ENCODE data around the gene JMJD8. TPM values are rescaled to one million over a fixed set of nuclear protein-coding genes. Genes with fewer than 3 reads are reported as not detected.
"Not testable (repeated sequence)": the region's sequence is repeated elsewhere in the genome, so short reads cannot be mapped to it uniquely, and the experiment has no call there.

JMJD8 gene
- polyA plus RNA-seq, 4 donors, result 23.0 to 46.2 (median 31.9) TPM

GRCh38 chr16:692356-693108 is 8.4 kb upstream of the JMJD8 start:
- no peak overlapping the region for H3K27ac ChIP-seq (ENCODE audit: low read depth in 1 of 3, low read length in 2 of 3)
- peaks cover 6 to 24% (median 8%) of the 10 kb centered on the region in 3 donors for H3K4me1 ChIP-seq (ENCODE audit: control insufficient read depth in 3 of 3, insufficient read depth in 2 of 3, low read depth in 1 of 3, low read length in 2 of 3)
- FAIRE-seq (no peak), DNase-seq (no peak)
- peaks cover 0 to 6% (median 0%) of the 10 kb centered on the region in 3 donors for H3K36me3 ChIP-seq (ENCODE audit: control insufficient read depth in 3 of 3, insufficient read depth in 2 of 3, low read depth in 1 of 3, low read length in 3 of 3)
- H3K9me3 ChIP-seq (ENCODE audit: control insufficient read depth in 2 of 2, insufficient read depth in 1 of 2, low read depth in 1 of 2, low read length in 1 of 2), result no peaks in the 10 kb centered on the region
- 39 to 59% (median 50%) methylated on average over 10 of the region's 10 CpGs for WGBS, 3 donors
- peaks cover 3 to 51% (median 5%) of the 10 kb centered on the region in 3 donors for H3K27me3 ChIP-seq (ENCODE audit: control insufficient read depth in 3 of 3, insufficient read depth in 3 of 3, low read length in 3 of 3)
- no peak overlapping the region for H3K4me3 ChIP-seq (ENCODE audit: low read depth in 1 of 3, low read length in 3 of 3)

GRCh38 chr16:691242-691641 is 7.1 kb upstream of the JMJD8 start:
- H3K27me3 ChIP-seq (ENCODE audit: control insufficient read depth in 3 of 3, insufficient read depth in 3 of 3, low read length in 3 of 3), result peaks cover 0 to 45% (median 3%) of the 10 kb centered on the region in 3 donors
- not testable (repeated sequence) for FAIRE-seq; DNase-seq; H3K27ac ChIP-seq (ENCODE audit: low read depth in 1 of 3, low read length in 2 of 3); H3K4me3 ChIP-seq (ENCODE audit: low read depth in 1 of 3, low read length in 3 of 3); H3K9me3 ChIP-seq (ENCODE audit: control insufficient read depth in 2 of 2, insufficient read depth in 1 of 2, low read depth in 1 of 2, low read length in 1 of 2)
- peaks cover 0 to 19% (median 2%) of the 10 kb centered on the region in 3 donors for H3K36me3 ChIP-seq (ENCODE audit: control insufficient read depth in 3 of 3, insufficient read depth in 2 of 3, low read depth in 1 of 3, low read length in 3 of 3)
- peaks cover 6 to 24% (median 8%) of the 10 kb centered on the region in 3 donors for H3K4me1 ChIP-seq (ENCODE audit: control insufficient read depth in 3 of 3, insufficient read depth in 2 of 3, low read depth in 1 of 3, low read length in 2 of 3)
- WGBS, 3 donors, result 82 to 90% (median 88%) methylated on average over 16 of the region's 16 CpGs

DNA sequence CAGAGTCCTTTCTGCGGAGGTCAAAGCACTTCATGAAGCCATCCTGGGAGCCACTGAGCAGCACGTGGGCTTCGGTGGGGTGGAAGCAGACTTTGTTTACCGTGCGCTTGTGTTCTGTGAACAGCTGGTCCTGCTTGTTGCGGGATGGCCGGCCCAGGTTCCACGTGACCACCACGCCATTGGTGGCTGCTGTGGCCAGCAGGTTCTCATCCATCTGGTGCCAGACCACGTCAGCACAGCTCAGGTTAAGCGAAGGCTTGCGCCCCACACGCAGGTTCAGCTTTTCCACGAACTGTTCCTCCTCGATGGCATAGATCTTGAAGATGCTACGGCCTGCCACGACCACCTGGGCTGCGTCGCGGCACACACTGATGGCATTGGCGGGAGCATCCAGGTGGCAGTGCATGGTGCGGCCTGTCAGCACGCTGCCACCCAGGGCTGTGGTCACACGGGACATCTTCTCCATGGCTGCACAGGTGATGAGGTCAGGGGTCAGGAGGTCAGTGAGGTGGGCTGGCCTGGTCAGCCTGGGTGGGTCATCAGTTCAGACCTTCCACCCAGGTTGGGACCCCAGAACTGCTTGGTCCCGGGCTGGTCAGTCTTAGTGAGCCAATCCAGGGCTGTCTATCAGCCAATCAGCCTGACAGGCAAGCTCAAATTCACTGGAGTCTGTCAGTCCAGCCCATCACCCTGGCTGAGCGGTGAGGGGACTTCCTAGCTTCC is 5.2 kb upstream of the JMJD8 start:
- H3K9me3 ChIP-seq (ENCODE audit: control insufficient read depth in 2 of 2, insufficient read depth in 1 of 2, low read depth in 1 of 2, low read length in 1 of 2), result no peaks in the 10 kb centered on the region
- peak overlapping the region; percentile 62 to 75 (median 68) for H3K27ac ChIP-seq (ENCODE audit: low read depth in 1 of 3, low read length in 2 of 3)
- peaks cover 0 to 36% (median 4%) of the 10 kb centered on the region in 3 donors for H3K36me3 ChIP-seq (ENCODE audit: control insufficient read depth in 3 of 3, insufficient read depth in 2 of 3, low read depth in 1 of 3, low read length in 3 of 3)
- peaks cover 0 to 27% (median 0%) of the 10 kb centered on the region in 3 donors for H3K27me3 ChIP-seq (ENCODE audit: control insufficient read depth in 3 of 3, insufficient read depth in 3 of 3, low read length in 3 of 3)
- WGBS, 3 donors, result 77 to 83% (median 79%) methylated on average over 26 of the region's 26 CpGs
- H3K4me3 ChIP-seq (ENCODE audit: low read depth in 1 of 3, low read length in 3 of 3), result peak overlapping the region; percentile 68 to 93 (median 88)
- FAIRE-seq (no peak), DNase-seq (no peak)
- peaks cover 3 to 9% (median 8%) of the 10 kb centered on the region in 3 donors for H3K4me1 ChIP-seq (ENCODE audit: control insufficient read depth in 3 of 3, insufficient read depth in 2 of 3, low read depth in 1 of 3, low read length in 2 of 3)

DNA sequence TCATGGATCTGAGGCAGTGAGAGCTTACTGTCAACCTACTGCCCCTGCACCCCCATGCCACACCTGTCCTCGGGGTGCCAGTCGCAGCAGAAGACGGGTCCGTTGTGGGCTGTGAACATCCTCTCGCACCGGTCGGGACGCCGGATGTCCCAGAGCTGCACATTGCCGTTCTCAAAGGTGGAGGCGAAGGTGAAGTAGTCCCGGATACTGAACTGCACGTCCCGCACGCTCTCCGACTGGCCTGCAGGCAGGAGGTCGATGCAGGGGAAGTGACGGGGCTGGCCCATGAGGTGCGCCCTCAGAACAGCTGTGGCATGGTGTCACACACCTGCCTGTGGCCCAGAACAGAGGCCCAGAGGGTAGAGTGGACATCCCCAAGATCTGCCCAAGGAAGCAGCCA is 3.4 kb upstream of the JMJD8 start:
- no peaks in the 10 kb centered on the region for H3K9me3 ChIP-seq (ENCODE audit: control insufficient read depth in 2 of 2, insufficient read depth in 1 of 2, low read depth in 1 of 2, low read length in 1 of 2)
- 89 to 95% (median 94%) methylated on average over 19 of the region's 19 CpGs for WGBS, 3 donors
- DNase-seq (no peak), FAIRE-seq (no peak)
- H3K27me3 ChIP-seq (ENCODE audit: control insufficient read depth in 3 of 3, insufficient read depth in 3 of 3, low read length in 3 of 3), result peaks cover 0 to 11% (median 0%) of the 10 kb centered on the region in 3 donors
- H3K4me3 ChIP-seq (ENCODE audit: low read depth in 1 of 3, low read length in 3 of 3), result no peak overlapping the region
- H3K27ac ChIP-seq (ENCODE audit: low read depth in 1 of 3, low read length in 2 of 3), result no peak overlapping the region
- peaks cover 3 to 48% (median 7%) of the 10 kb centered on the region in 3 donors for H3K36me3 ChIP-seq (ENCODE audit: control insufficient read depth in 3 of 3, insufficient read depth in 2 of 3, low read depth in 1 of 3, low read length in 3 of 3)
- peaks cover 3 to 20% (median 8%) of the 10 kb centered on the region in 3 donors for H3K4me1 ChIP-seq (ENCODE audit: control insufficient read depth in 3 of 3, insufficient read depth in 2 of 3, low read depth in 1 of 3, low read length in 2 of 3)

DNA sequence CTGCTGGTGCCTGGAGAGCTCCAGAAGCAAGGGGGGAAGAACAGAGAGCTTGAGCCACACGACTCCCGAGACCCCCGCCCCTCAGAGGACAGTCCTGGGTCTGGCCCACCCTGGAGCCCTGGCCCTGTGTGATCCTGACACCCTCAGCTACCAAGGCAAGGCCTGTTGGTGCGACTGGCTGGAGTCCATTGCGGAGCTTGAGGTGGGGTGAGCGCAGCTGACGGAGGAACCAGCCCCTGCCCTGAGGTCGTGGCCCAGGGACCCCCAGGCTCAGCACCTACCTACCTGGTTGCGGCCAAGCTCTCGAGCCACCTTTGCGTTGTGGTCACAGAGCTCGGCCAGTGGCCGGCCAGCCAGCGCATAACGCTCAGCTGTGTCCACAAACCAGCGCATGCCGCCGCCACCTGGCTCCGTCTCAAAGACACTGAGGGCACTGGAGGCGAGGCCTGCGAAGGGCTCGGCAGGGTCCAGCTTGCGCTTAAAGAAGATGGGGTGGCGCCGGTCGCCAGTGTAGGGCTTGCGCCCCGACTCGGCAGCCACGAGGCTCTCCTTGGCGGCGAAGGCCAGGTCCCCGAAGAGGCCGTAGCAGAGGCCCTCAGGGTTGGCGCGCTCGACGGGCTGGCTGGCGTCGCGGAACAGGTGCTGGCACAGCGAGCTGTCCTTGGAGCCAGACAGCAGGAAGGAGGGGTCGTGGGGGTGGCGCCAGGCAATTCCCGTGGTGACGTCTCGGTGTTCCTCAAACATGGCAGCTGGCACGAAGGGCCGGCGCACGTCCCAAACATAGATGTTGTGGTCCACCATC is 2.5 kb upstream of the JMJD8 start:
- Histone ChIP-seq H3K4me3 (ENCODE audit: low read depth in 1 of 3, low read length in 3 of 3) (no peak overlapping the region), H3K36me3 (ENCODE audit: control insufficient read depth in 3 of 3, insufficient read depth in 2 of 3, low read depth in 1 of 3, low read length in 3 of 3) (peaks cover 5 to 56% (median 12%) of the 10 kb centered on the region in 3 donors), H3K9me3 (ENCODE audit: control insufficient read depth in 2 of 2, insufficient read depth in 1 of 2, low read depth in 1 of 2, low read length in 1 of 2) (no peaks in the 10 kb centered on the region), H3K27me3 (ENCODE audit: control insufficient read depth in 3 of 3, insufficient read depth in 3 of 3, low read length in 3 of 3) (peaks cover 0 to 5% (median 0%) of the 10 kb centered on the region in 3 donors), H3K4me1 (ENCODE audit: control insufficient read depth in 3 of 3, insufficient read depth in 2 of 3, low read depth in 1 of 3, low read length in 2 of 3) (peaks cover 7 to 29% (median 8%) of the 10 kb centered on the region in 3 donors), H3K27ac (ENCODE audit: low read depth in 1 of 3, low read length in 2 of 3) (no peak overlapping the region)
- DNase-seq (no peak), FAIRE-seq (no peak)
- 95 to 96% (median 95%) methylated on average over 46 to 51 of the region's 51 CpGs for WGBS, 3 donors

- Histone ChIP-seq H3K4me1 (ENCODE audit: control insufficient read depth in 3 of 3, insufficient read depth in 2 of 3, low read depth in 1 of 3, low read length in 2 of 3) (peaks cover 8 to 35% (median 11%) of the 10 kb centered on the region in 3 donors), H3K36me3 (ENCODE audit: control insufficient read depth in 3 of 3, insufficient read depth in 2 of 3, low read depth in 1 of 3, low read length in 3 of 3) (peaks cover 5 to 63% (median 12%) of the 10 kb centered on the region in 3 donors), H3K27ac (ENCODE audit: low read depth in 1 of 3, low read length in 2 of 3) (no peak overlapping the region), H3K9me3 (ENCODE audit: control insufficient read depth in 2 of 2, insufficient read depth in 1 of 2, low read depth in 1 of 2, low read length in 1 of 2) (no peaks in the 10 kb centered on the region), H3K27me3 (ENCODE audit: control insufficient read depth in 3 of 3, insufficient read depth in 3 of 3, low read length in 3 of 3) (peaks cover 0 to under 1% (median 0%) of the 10 kb centered on the region in 3 donors), H3K4me3 (ENCODE audit: low read depth in 1 of 3, low read length in 3 of 3) (no peak overlapping the region)
- no peak for FAIRE-seq
- WGBS, 3 donors, result 58 to 70% (median 61%) methylated on average over 10 of the region's 10 CpGs
- DNase-seq, result peak in 1 of 2 donors; percentile 45
Observed at GRCh38 chr16:685967-686366, 1.8 kb upstream of the JMJD8 start.

DNA sequence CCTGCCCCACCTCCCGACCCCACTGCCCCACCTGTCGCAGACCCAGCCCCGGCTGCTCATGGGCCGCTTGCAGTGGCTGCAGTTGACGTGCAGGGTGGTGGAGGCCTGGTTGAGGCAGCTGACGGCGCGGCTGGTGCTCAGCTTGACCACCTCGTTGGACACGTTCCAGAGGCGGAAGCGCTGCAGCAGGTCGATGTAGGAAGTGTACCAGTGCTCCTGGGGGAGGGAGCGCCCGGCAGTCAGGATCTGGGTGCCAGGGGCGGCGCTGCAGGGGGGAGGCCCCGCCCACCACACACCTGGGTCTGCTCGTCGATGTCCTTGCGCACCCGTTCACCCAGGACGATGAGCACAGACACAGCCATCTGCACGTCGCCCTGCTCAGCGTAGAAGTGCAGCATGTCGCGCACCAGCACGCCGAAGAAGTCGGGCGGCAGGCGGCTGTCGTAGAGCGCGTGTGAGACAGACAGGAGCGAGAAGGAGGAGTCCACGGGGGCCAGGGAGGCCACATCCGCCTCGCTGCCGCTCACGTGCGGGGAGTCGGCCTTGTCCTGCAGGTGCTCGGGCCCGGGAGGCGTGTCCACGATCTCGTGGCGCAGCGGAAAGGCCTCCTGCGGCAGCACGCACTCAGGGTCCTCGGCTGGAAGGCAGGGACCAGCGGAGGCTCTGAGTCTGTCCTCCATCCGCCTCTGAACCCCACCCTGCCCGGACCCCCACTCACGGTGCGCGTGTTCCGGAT is 995 bp upstream of the JMJD8 start:
- Histone ChIP-seq H3K4me1 (ENCODE audit: control insufficient read depth in 3 of 3, insufficient read depth in 2 of 3, low read depth in 1 of 3, low read length in 2 of 3) (peaks cover 8 to 37% (median 11%) of the 10 kb centered on the region in 3 donors), H3K9me3 (ENCODE audit: control insufficient read depth in 2 of 2, insufficient read depth in 1 of 2, low read depth in 1 of 2, low read length in 1 of 2) (no peaks in the 10 kb centered on the region), H3K36me3 (ENCODE audit: control insufficient read depth in 3 of 3, insufficient read depth in 2 of 3, low read depth in 1 of 3, low read length in 3 of 3) (peaks cover 5 to 63% (median 12%) of the 10 kb centered on the region in 3 donors), H3K27me3 (ENCODE audit: control insufficient read depth in 3 of 3, insufficient read depth in 3 of 3, low read length in 3 of 3) (no peaks in the 10 kb centered on the region), H3K27ac (ENCODE audit: low read depth in 1 of 3, low read length in 2 of 3) (no peak overlapping the region), H3K4me3 (ENCODE audit: low read depth in 1 of 3, low read length in 3 of 3) (peak overlapping the region in 1 of 3 donors; percentile 78)
- WGBS, 3 donors, result 92 to 93% (median 93%) methylated on average over 59 to 61 of the region's 61 CpGs
- no peak for FAIRE-seq
- no peak for DNase-seq
